GM13976 (cell line): Measurements from ENCODE around the gene ABLIM1.

Experiments used
- DNase-seq: peaks from one replicate; pipeline ENCODE4 v3.0.0; 2012; ENCODE audit warnings: low spot score
- CTCF ChIP-seq: IDR thresholded peaks from 2 replicates; pipeline ENCODE4 v1.5.1; 2012; ENCODE audit warnings: borderline replicate concordance, mild to moderate bottlenecking; ENCODE audit not compliant: insufficient read depth; ENCODE audit errors: extremely low read depth, missing control alignments, control extremely low read depth
- in situ Hi-C: fragments of 300-500 bp; cut with MboI; formaldehyde crosslinking; loops from one replicate; pipeline ENCODE4 v1.12.0; 2022; ENCODE audit warnings: low sequenced_read_pairs, mixed read lengths, inconsistent platforms; ENCODE audit not compliant: unreplicated experiment

ABLIM1 gene

DNA sequence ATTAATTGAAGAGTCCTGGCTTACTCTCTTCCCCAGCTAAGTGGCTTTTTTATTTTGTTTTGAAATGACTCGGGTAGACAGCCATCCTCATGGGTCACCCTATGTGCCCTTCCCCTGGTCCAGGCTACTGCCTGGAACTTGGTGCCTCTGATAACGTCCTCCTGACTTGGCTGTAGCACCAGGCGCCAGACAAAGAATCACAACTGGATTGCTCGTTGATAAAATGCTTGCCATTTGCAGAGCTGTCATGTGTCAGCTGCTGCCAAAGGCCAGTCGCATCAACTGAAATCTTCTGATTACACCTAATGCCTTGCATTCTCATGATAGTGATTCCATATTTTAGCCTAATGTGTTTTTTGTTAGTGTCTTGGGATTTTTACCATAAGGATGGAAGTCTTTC is 27.4 kb upstream of the ABLIM1 start:
- in situ Hi-C loops = no loop called here
- no peak for DNase-seq
- no peak for TF ChIP-seq CTCF

DNA sequence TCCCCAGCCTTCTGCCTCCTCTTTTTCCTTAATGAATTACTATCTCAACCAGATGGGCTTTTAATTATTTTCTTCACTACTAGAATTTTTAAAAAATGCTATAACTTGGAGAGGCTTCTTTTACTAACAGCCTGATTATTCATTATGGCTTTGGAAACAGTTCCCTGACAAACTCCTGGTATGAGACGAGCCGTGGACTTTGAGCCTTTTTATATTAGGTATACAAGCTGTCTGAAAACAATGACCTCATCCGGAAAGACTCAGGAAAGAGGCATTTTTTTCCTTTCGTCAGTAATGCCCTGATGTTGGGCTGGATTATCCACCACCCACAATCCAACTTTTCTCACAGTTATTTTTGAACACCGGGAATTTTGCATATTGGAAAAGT is 26.7 kb upstream of the ABLIM1 start:
- in situ Hi-C loops = no loop called here
- no peak for TF ChIP-seq CTCF
- DNase-seq = no peak

- no peak for DNase-seq
- in situ Hi-C loops = no loop called here
- TF ChIP-seq CTCF = no peak
Observed at GRCh38 chr10:114684084-114684821, 26.2 kb upstream of the ABLIM1 start.

GRCh38 chr10:114683593-114683992 is 25.5 kb upstream of the ABLIM1 start:
- in situ Hi-C loops = no loop called here
- no peak for DNase-seq
- no peak for TF ChIP-seq CTCF

GRCh38 chr10:114683162-114683561 is 25.1 kb upstream of the ABLIM1 start:
- no peak for TF ChIP-seq CTCF
- in situ Hi-C loops = no loop called here
- DNase-seq = no peak

DNA sequence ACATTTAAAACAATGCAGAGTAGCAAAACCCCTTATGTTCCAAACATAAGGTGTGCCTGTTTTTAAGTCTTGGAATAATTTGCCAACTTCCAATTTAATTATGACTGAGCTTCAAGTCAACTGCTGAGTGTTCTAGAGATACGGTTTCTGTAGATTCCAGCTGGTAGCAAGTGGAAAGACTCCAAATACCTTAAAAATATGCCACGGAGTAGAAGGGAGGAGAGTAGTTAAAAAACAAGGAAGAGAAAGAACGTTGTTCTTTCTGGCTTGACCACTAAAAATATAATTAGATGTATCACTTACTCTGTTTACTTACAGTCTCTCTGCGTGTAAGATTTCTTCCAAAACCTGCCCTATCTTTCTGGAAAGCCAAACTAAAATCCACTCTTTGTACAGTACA is 24.5 kb upstream of the ABLIM1 start:
- no peak for TF ChIP-seq CTCF
- in situ Hi-C loops = no loop called here
- no peak for DNase-seq
